MM.1S (cell line): ENCODE results near the gene LIF.

Source experiments
- CTCF ChIP-seq: fragments of 300-600 bp; sonication (generic); IDR thresholded peaks from 2 replicates; pipeline ENCODE4 v1.5.1; 2016; ENCODE audit warnings: antibody characterized with exemption, low read length, mixed read lengths
- EZH2 ChIP-seq: fragments of 300-600 bp; sonication (generic); optimal IDR thresholded peaks from 2 replicates; pipeline ENCODE3; 2017; ENCODE audit warnings: low read depth, mild to moderate bottlenecking, antibody characterized with exemption, low read length, mixed read lengths
- EZH2phosphoT487 ChIP-seq: fragments of 300-600 bp; sonication (generic); IDR thresholded peaks from 2 replicates; pipeline ENCODE4 v1.6.1; 2018; ENCODE audit warnings: antibody characterized with exemption, low read length

GRCh38 chr22:30232716-30233218 is 13.8 kb downstream of the LIF start:
- TF ChIP-seq CTCF (no peak), EZH2 (no peak), EZH2phosphoT487 (no peak)
